H1 (cell line): ENCODE measurements around the gene MBNL1. TPM values are rescaled to one million over a fixed set of nuclear protein-coding genes. Genes with fewer than 3 reads are reported as not detected.

ENCODE experiments used
- CTCF ChIA-PET: fragments of 300-600 bp; sonication (Branson Sonifier 250); formaldehyde crosslinking; loops from one replicate; lab custom pipeline; 2021; ENCODE audit not compliant: partially characterized antibody; lab: Charles Lee
- POLR2A ChIA-PET: fragments of 300-600 bp; sonication (Branson Sonifier 250); formaldehyde crosslinking; loops from one replicate; lab custom pipeline; 2021; ENCODE audit warnings: inconsistent platforms; ENCODE audit not compliant: partially characterized antibody; lab: Charles Lee
- DNase-seq, 2 experiments: peaks; one replicate each; pipeline versions ENCODE4 v3.0.0 to v3.0.0-alpha.2; 2010 to 2022; ENCODE audit warnings: low spot score in 2 of 2, low read depth in 1 of 2, mixed read lengths in 1 of 2
- FAIRE-seq: peaks from 2 replicates; lab custom pipeline; 2011; peaks lifted over from hg19 to GRCh38; lab: Jason Lieb, UNC
- H2AFZ ChIP-seq: 2 replicates; pipeline ENCODE4 v1.8.1; 2012; ENCODE audit warnings: low read length, inconsistent platforms
- H2AK5ac ChIP-seq: 2 replicates; pipeline ENCODE4 v1.6.1; 2013; ENCODE audit warnings: low read depth, low read length
- H2BK120ac ChIP-seq: replicated peaks from 2 replicates; pipeline ENCODE3; 2013; ENCODE audit warnings: low read depth, low read length, inconsistent platforms
- H2BK12ac ChIP-seq: 2 replicates; pipeline ENCODE4 v1.6.1; 2013; ENCODE audit warnings: low read depth, low read length
- H2BK15ac ChIP-seq: 2 replicates; pipeline ENCODE4 v1.6.1; 2013; ENCODE audit warnings: low read length
- H2BK20ac ChIP-seq: 2 replicates; pipeline ENCODE4 v1.6.1; 2013; ENCODE audit warnings: low read length
- H2BK5ac ChIP-seq: 2 replicates; pipeline ENCODE4 v1.6.1; 2013; ENCODE audit warnings: low read depth, low read length
- H3K14ac ChIP-seq: 2 replicates; pipeline ENCODE4 v1.6.1; 2013; ENCODE audit warnings: inconsistent platforms; ENCODE audit not compliant: insufficient read length
- H3K18ac ChIP-seq: 2 replicates; pipeline ENCODE4 v1.6.1; 2013; ENCODE audit warnings: low read length; ENCODE audit errors: extremely low read depth
- H3K23ac ChIP-seq: 2 replicates; pipeline ENCODE4 v1.6.1; 2013; ENCODE audit warnings: inconsistent platforms; ENCODE audit not compliant: insufficient read length
- H3K23me2 ChIP-seq: 2 replicates; pipeline ENCODE4 v1.6.1; 2013; ENCODE audit warnings: low read depth, low read length
- H3K27ac ChIP-seq: 2 replicates; pipeline ENCODE4 v1.6.1; 2011; ENCODE audit warnings: low read depth, low read length, inconsistent platforms
- H3K27me3 ChIP-seq, 4 experiments: replicated peaks in 1 of 4; 1 replicate in 1 of 4; 2 replicates in 3 of 4; pipeline versions ENCODE4 v1.6.1 to v1.8.1; 2011 to 2013; ENCODE audit warnings: low read length in 3 of 4, mild to moderate bottlenecking in 3 of 4, inconsistent platforms in 2 of 4, mixed read lengths in 2 of 4, moderate library complexity in 1 of 4; ENCODE audit not compliant: control insufficient read depth in 3 of 4, insufficient read depth in 3 of 4; ENCODE audit errors: extremely low read depth in 1 of 4
- H3K36me3 ChIP-seq, 4 experiments: 2 replicates each; pipeline versions ENCODE4 v1.6.1 to v1.8.1; 2011 to 2013; ENCODE audit warnings: mild to moderate bottlenecking in 4 of 4, low read length in 3 of 4, moderate library complexity in 2 of 4, control low read depth in 1 of 4, inconsistent platforms in 1 of 4; ENCODE audit not compliant: insufficient read depth in 4 of 4, control insufficient read depth in 2 of 4
- H3K4ac ChIP-seq: replicated peaks from 2 replicates; pipeline ENCODE3; 2013; ENCODE audit warnings: low read length, low read depth, mixed read lengths, inconsistent platforms; ENCODE audit not compliant: insufficient read length
- H3K4me1 ChIP-seq, 4 experiments: replicated peaks in 1 of 4; 1 replicate in 1 of 4; 2 replicates in 3 of 4; pipeline versions ENCODE4 v1.6.1 to v1.8.1; 2011 to 2013; ENCODE audit warnings: low read length in 3 of 4, inconsistent platforms in 2 of 4, mixed read lengths in 1 of 4; ENCODE audit not compliant: insufficient read depth in 4 of 4, control insufficient read depth in 3 of 4
- H3K4me2 ChIP-seq, 2 experiments: 2 replicates each; pipeline versions ENCODE4 v1.6.1 to v1.8.1; 2011 to 2013; ENCODE audit warnings: low read depth in 2 of 2, low read length in 2 of 2, control low read depth in 1 of 2, inconsistent platforms in 1 of 2, mild to moderate bottlenecking in 1 of 2; ENCODE audit not compliant: insufficient read depth in 1 of 2
- H3K4me3 ChIP-seq, 4 experiments: fragments of 200-600, 300-600 bp in 1 of 4; sonication (generic), shearing (Covaris generic), sonication (Bioruptor Twin) in 1 of 4; 2 replicates each; pipeline versions ENCODE4 v1.5.1 to v1.8.1; 2011 to 2016; ENCODE audit warnings: low read length in 4 of 4, low read depth in 3 of 4, control low read depth in 2 of 4, inconsistent platforms in 2 of 4, mild to moderate bottlenecking in 2 of 4, mixed read lengths in 1 of 4, moderate library complexity in 1 of 4; ENCODE audit not compliant: insufficient read depth in 2 of 4; ENCODE audit errors: extremely low read depth in 1 of 4
- H3K56ac ChIP-seq: replicated peaks from 2 replicates; pipeline ENCODE3; 2013; ENCODE audit warnings: low read depth, mild to moderate bottlenecking, mixed read lengths, low read length, inconsistent platforms; ENCODE audit not compliant: insufficient read length
- H3K79me1 ChIP-seq: 2 replicates; pipeline ENCODE4 v1.6.1; 2013; ENCODE audit warnings: low read depth, low read length, control low read depth
- H3K79me2 ChIP-seq, 2 experiments: 2 replicates each; pipeline versions ENCODE4 v1.6.1 to v1.8.1; 2012 to 2013; ENCODE audit warnings: low read length in 2 of 2, mild to moderate bottlenecking in 2 of 2, inconsistent platforms in 1 of 2; ENCODE audit not compliant: insufficient read depth in 2 of 2, control insufficient read depth in 1 of 2
- H3K9ac ChIP-seq, 4 experiments: replicated peaks in 1 of 4; 1 replicate in 1 of 4; 2 replicates in 3 of 4; pipeline versions ENCODE4 v1.6.1 to v1.8.1; 2011 to 2013; ENCODE audit warnings: low read depth in 3 of 4, low read length in 3 of 4, control low read depth in 2 of 4, mild to moderate bottlenecking in 2 of 4, moderate library complexity in 2 of 4, inconsistent platforms in 1 of 4; ENCODE audit errors: extremely low read depth in 1 of 4
- H3K9me3 ChIP-seq, 2 experiments: 2 replicates each; pipeline versions ENCODE4 v1.6.1 to v1.8.1; 2012 to 2013; ENCODE audit warnings: mild to moderate bottlenecking in 2 of 2, moderate library complexity in 2 of 2, control low read depth in 1 of 2, inconsistent platforms in 1 of 2, low read depth in 1 of 2, low read length in 1 of 2, mixed read lengths in 1 of 2; ENCODE audit not compliant: insufficient read depth in 2 of 2
- H4K20me1 ChIP-seq, 2 experiments: replicated peaks in 1 of 2; 2 replicates each; pipeline versions ENCODE3 to v1.8.1; 2011 to 2013; ENCODE audit warnings: inconsistent platforms in 2 of 2, low read length in 2 of 2, mild to moderate bottlenecking in 1 of 2; ENCODE audit not compliant: insufficient read depth in 2 of 2, control insufficient read depth in 1 of 2
- H4K5ac ChIP-seq: 2 replicates; pipeline ENCODE4 v1.6.1; 2013; ENCODE audit warnings: low read length, low read depth, mixed read lengths, inconsistent platforms; ENCODE audit not compliant: insufficient read length
- H4K8ac ChIP-seq: 2 replicates; pipeline ENCODE4 v1.8.0; 2013; ENCODE audit warnings: mild to moderate bottlenecking, moderate library complexity, low read length, inconsistent platforms; ENCODE audit not compliant: insufficient read depth; ENCODE audit errors: extremely low read depth
- H4K91ac ChIP-seq: replicated peaks from 2 replicates; pipeline ENCODE3; 2013; ENCODE audit warnings: low read length, mixed read lengths, inconsistent platforms; ENCODE audit not compliant: insufficient read length
- FOSL1 ChIP-seq: IDR thresholded peaks from 2 replicates; pipeline ENCODE4 v1.6.1; 2011; ENCODE audit warnings: mild to moderate bottlenecking, low read depth, low read length, moderate library complexity; ENCODE audit not compliant: insufficient read depth
- WGBS, 2 experiments: shearing (Covaris generic) in 1 of 2; methylation state at CpG; one replicate each; pipeline versions ENCODE4 v1.1.6 to v1.1.7; 2013 to 2015; ENCODE audit warnings: low lambda C conversion rate in 2 of 2, mixed read lengths in 2 of 2, inconsistent platforms in 1 of 2, low coverage in 1 of 2, missing lambda C conversion rate in 1 of 2; ENCODE audit not compliant: insufficient replicate concordance in 2 of 2, insufficient coverage in 1 of 2, insufficient read length in 1 of 2; ENCODE audit errors: extremely low coverage in 1 of 2, missing lambda C conversion rate in 1 of 2; 5-methylcytosine and 5-hydroxymethylcytosine counted together
- polyA plus RNA-seq, 7 experiments: library from polyadenylated mRNA; depleted of rRNA in 3 of 7; stranded (reverse) in 5 of 7; unstranded in 2 of 7; fragments of >200 nt in 5 of 7; fragments of 200-250 nt in 2 of 7; gene quantifications; 1 replicate in 5 of 7; 2 replicates in 1 of 7; 4 replicates in 1 of 7; pipeline versions ENCODE4 v1.2.1 to v1.2.3, GENCODE V29; 2011 to 2013; ENCODE audit warnings: missing spikeins in 2 of 7, mixed read lengths in 2 of 7
- total RNA-seq: library from RNA; stranded (reverse); fragmentation: NEBNext Ultra II Directional; extraction: Animal tissue kit (Norgen Biotek cat#: 25700); gene quantifications from 2 replicates; pipeline ENCODE4 v1.2.1, GENCODE V29; 2021

MBNL1 gene
- total and polyA plus RNA-seq, 2 of the 8 experiments (the other 6 are each of a cell fraction or from before 2014, with no cell fraction given) = 5.0 to 16.4 TPM

DNA sequence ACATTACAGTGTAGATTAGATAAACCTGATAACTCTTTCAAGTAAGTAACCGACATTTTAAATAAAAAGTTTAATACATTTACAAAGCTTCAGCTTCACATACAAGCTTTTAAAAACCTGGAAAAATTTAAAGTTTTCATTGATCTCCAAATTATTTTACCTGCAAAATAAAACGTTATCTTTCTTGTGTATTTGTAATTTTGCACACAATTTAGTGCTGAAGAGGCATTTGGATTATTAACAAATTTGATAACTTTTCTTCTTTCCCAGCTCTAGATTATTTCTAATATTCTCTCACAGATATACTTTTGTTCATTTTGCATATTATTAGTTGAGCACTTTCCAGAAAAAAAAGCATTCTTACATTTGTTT is 24.2 kb upstream of the MBNL1 start:
- no peaks in the 10 kb centered on the region for H3K4me1 ChIP-seq
- TF ChIP-seq FOSL1 = no peak
- no peak overlapping the region for H3K56ac ChIP-seq
- ChIA-PET CTCF (interaction anchor here (0.9 to 1.2 kb wide), 2 partner anchors 60 to 172 kb away, joined by 3 read pairs; no protein-coding TSS in a partner anchor), POLR2A (no interaction called here)
- no peak overlapping the region for H2BK20ac ChIP-seq
- no peaks in the 10 kb centered on the region for H3K79me2 ChIP-seq
- no peaks in the 10 kb centered on the region for H3K23me2 ChIP-seq
- H3K9me3 ChIP-seq = no peaks in the 10 kb centered on the region
- no peak overlapping the region for H3K4me2 ChIP-seq
- no peaks in the 10 kb centered on the region for H4K20me1 ChIP-seq
- no peak overlapping the region for H4K8ac ChIP-seq
- no peak overlapping the region for H2BK15ac ChIP-seq
- H3K36me3 ChIP-seq = no peaks in the 10 kb centered on the region
- no peak overlapping the region for H2BK12ac ChIP-seq
- no peak overlapping the region for H2AK5ac ChIP-seq
- H4K91ac ChIP-seq = no peak overlapping the region
- DNase-seq (no peak), FAIRE-seq (no peak)
- H3K79me1 ChIP-seq = no peaks in the 10 kb centered on the region
- H3K14ac ChIP-seq = no peak overlapping the region
- H3K27ac ChIP-seq = no peak overlapping the region
- no peaks in the 10 kb centered on the region for H3K27me3 ChIP-seq
- no peak overlapping the region for H2AFZ ChIP-seq
- WGBS, 2 experiments = 90% methylated on average over 2 of the region's 2 CpGs; no CpG with 5 or more reads in 1 of the 2 experiments
- H3K23ac ChIP-seq = no peak overlapping the region
- no peak overlapping the region for H3K18ac ChIP-seq
- H4K5ac ChIP-seq = no peak overlapping the region
- no peak overlapping the region for H3K4me3 ChIP-seq
- H3K9ac ChIP-seq = no peak overlapping the region
- H2BK120ac ChIP-seq = no peak overlapping the region
- H2BK5ac ChIP-seq = no peak overlapping the region
- H3K4ac ChIP-seq = no peak overlapping the region
